NCI-H2171 treated with DMSO at 0.1 percent for 48 hours (cell line): ENCODE data around the gene GSTM1.
A peak's percentile ranks its signal among the peaks of the same experiment; 100 is the strongest.

Source experiments
- DNase-seq: peaks from one replicate; lab custom pipeline; 2025; lab: John Stamatoyannopoulos, UW

Gene GSTM1

DNA sequence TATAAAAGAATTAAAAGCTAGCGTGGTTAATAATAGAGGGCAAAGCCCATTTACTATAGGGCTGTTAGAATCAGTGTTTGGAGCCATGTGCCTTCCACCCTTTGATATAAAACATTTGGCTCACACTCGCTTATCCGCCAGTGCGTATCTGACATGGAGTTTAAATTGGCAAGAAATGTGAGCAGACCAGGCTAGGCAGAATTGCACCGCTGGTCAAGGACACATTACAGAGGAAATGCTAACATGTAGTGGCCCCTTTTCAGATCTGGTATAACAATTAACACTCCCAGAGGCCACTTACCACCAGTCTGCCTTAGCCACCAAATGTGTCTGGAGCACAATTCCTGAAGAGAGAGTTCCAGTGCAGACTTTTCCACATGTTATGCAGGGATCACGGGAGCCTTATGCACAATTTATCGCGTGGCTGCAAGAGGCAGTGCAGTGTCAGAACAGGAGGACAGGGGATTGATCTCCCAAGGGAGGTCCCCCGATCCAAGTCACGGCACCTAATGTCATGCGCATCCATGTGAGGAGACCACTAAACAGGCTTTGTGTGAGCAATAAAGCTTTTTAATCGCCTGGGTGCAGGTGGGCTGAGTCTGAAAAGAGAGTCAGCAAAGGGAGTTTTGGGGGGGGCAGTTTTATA lies 39.2 kb downstream of the GSTM1 start:
- no peak for DNase-seq

- DNase-seq, result no peak
Measured at GRCh38 chr1:109728870-109729269, 41.3 kb downstream of the GSTM1 start.

- no peak for DNase-seq
Measured at GRCh38 chr1:109730666-109731065, 43.0 kb downstream of the GSTM1 start.

DNA sequence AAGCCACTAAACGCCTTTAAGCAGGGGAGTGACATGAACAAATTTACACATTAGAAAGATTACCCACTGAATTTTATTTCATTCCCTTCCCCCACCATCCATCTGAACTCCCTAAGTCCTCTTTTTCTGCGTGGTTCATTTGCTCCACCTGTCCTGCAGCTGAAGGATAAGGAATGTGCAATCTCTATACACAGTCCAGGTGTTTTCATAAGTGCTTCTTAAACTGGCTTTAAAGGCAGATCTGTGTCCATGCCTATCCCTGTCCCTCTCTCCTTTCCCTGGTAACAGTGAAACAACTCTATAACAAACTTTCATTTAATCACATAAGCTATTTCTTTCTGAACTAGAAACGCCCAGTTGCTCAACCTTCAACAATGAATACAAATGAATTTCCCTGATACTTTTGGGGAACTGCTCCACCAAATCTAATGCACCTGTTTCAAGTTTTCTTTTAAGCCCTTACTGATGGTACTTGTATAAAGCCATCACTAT lies 44.8 kb downstream of the GSTM1 start:
- DNase-seq, result peak; percentile 12

DNA sequence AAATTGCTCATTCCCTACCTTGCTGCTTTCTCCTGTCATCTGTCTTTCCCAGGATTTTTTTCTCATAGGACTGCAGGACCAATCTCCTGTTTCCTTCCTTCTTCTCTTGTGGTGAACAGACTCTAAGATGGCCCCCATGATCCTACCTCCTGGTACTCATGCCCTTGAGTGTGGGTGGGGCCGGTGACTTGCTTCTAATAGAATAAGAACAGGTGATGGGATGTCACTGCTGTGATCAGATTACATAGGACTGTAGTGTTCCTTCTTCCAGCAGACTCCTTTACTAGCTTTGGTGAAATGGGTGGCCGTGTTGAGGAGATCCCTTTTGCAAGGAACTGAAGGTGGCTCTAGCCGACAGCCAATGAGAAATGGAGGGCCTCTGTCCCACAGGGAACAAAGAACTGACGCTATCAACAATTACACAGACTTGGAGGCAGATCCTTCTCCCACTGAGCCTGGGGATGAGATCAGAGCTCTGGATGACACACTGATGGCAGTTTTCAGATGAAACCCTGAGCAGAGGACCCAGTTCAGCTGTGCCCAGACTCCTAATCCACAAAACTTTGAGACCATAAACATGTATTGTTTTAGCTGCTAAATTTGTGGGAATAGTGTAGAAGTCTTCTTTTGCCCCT lies 45.7 kb downstream of the GSTM1 start:
- DNase-seq, result peak; percentile 25

- peak; percentile 70 for DNase-seq
Measured at GRCh38 chr1:109739738-109740614, 52.4 kb downstream of the GSTM1 start.

DNA sequence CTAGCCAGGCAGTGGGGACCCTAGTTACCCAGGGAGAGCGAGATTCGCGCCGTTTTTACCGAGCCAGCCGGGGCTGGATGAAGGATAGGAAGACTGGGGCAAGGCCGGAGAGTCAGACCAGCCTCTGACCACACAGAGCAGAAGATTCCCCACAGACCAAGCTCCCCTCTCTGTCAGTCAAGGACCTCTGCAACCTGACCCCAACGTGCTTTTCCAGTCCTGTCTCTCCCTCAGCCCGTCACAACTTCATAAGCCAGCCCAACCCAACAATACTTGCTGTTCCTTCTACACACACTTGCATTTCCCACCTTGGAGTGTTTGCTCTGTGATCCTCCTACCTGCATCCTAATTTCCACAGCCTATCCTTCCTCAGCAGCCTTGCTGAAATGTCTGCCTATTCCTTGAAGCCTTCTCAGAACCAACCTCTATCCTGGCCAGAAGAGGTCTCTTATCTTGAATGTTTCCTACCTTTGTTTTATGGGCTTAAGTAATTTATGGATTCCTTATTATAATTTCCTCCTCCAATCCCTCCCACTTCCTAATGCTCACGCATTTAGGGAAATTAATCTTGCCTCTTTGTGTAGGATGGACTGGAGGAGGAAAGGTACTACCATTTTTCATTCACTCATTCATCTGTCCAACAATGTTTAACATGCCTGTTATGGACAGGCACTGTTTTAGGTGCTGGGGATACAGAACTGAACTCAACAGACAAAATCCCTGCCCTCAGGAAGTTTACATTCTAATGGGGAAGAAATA lies 53.2 kb downstream of the GSTM1 start, which contains the start of gene GSTM3:
TSS of gene GSTM3 (minus strand) at position 424 of the 759 bp plus-strand sequence. CDS start 751 bp downstream, outside the sequence.
- no peak for DNase-seq
